GM23338 (cell line): ENCODE data around the gene GH1. TPM values are rescaled to one million over a fixed set of nuclear protein-coding genes. Genes with fewer than 3 reads are reported as not detected.

ENCODE experiments used
- ATAC-seq: fragments of 200-7000 bp; cut with Tn5 transposase; 3 replicates; pipeline ENCODE4 v1.9.1; 2020
- DNase-seq: peaks from one replicate; pipeline ENCODE4 v3.0.0-alpha.2; 2015; ENCODE audit warnings: low spot score
- H2AFZ ChIP-seq: fragments of 200-600 bp; sonication (generic); 2 replicates; pipeline ENCODE4 v1.8.0; 2016; ENCODE audit warnings: antibody characterized with exemption, mild to moderate bottlenecking, moderate library complexity
- H3F3A ChIP-seq: fragments of 200-600 bp; sonication (generic); replicated peaks from 2 replicates; pipeline ENCODE4 v1.8.0; 2017; ENCODE audit warnings: antibody characterized with exemption, mixed run types, low read depth
- H3K27ac ChIP-seq: fragments of 200-600 bp; sonication (generic); 2 replicates; pipeline ENCODE4 v1.6.1; 2016; ENCODE audit warnings: low read depth
- H3K27me3 ChIP-seq: fragments of 200-600 bp; sonication (generic); 2 replicates; pipeline ENCODE4 v1.8.0; 2016; ENCODE audit warnings: mild to moderate bottlenecking, mixed run types, moderate library complexity; ENCODE audit not compliant: insufficient read depth
- H3K36me3 ChIP-seq: fragments of 200-600 bp; sonication (generic); 2 replicates; pipeline ENCODE4 v1.8.0; 2016; ENCODE audit warnings: mild to moderate bottlenecking; ENCODE audit not compliant: insufficient read depth
- H3K4me1 ChIP-seq: fragments of 200-600 bp; sonication (generic); 2 replicates; pipeline ENCODE4 v1.8.0; 2016; ENCODE audit warnings: mild to moderate bottlenecking, moderate library complexity; ENCODE audit not compliant: insufficient read depth
- H3K4me2 ChIP-seq: fragments of 200-600 bp; sonication (generic); 2 replicates; pipeline ENCODE4 v1.7.1; 2017; ENCODE audit warnings: mixed run types
- H3K4me3 ChIP-seq: fragments of 200-600 bp; sonication (generic); 2 replicates; pipeline ENCODE4 v1.6.1; 2016; ENCODE audit warnings: mixed run types
- H3K79me2 ChIP-seq: fragments of 200-600 bp; sonication (generic); replicated peaks from 2 replicates; pipeline ENCODE4 v1.8.0; 2017; ENCODE audit warnings: mild to moderate bottlenecking; ENCODE audit not compliant: insufficient read depth
- H3K9me2 ChIP-seq: fragments of 200-600 bp; sonication (generic); 2 replicates; pipeline ENCODE4 v1.8.0; 2017; ENCODE audit not compliant: insufficient read depth
- H4K20me1 ChIP-seq: fragments of 200-600 bp; sonication (generic); replicated peaks from 2 replicates; pipeline ENCODE4 v1.8.0; 2017; ENCODE audit warnings: mild to moderate bottlenecking; ENCODE audit not compliant: insufficient read depth
- H3K27ac Mint-ChIP-seq: 2 replicates; pipeline ENCODE4 v1.8.0; 2020; ENCODE audit warnings: inconsistent platforms, mild to moderate bottlenecking, moderate library complexity, mixed read lengths
- H3K27me3 Mint-ChIP-seq: 3 replicates; pipeline ENCODE4 v1.8.0; 2022; ENCODE audit warnings: low read depth, mild to moderate bottlenecking, moderate library complexity, mixed read lengths, inconsistent platforms; ENCODE audit not compliant: insufficient read depth, poor library complexity
- H3K36me3 Mint-ChIP-seq: 3 replicates; pipeline ENCODE4 v1.8.0; 2021; ENCODE audit warnings: low read depth, mild to moderate bottlenecking, inconsistent platforms, moderate library complexity, mixed read lengths
- H3K4me1 Mint-ChIP-seq: 3 replicates; pipeline ENCODE4 v1.8.0; 2020; ENCODE audit warnings: mild to moderate bottlenecking, inconsistent platforms, mixed read lengths
- H3K4me3 Mint-ChIP-seq: 3 replicates; pipeline ENCODE4 v1.8.0; 2021; ENCODE audit warnings: moderate library complexity, mild to moderate bottlenecking, inconsistent platforms, mixed read lengths
- H3K9me3 Mint-ChIP-seq: 3 replicates; pipeline ENCODE4 v1.8.0; 2020; ENCODE audit warnings: moderate library complexity, mild to moderate bottlenecking, inconsistent platforms, mixed read lengths
- CREB1 ChIP-seq: fragments of 250-450 bp; sonication (Bioruptor Pico); IDR thresholded peaks from 2 replicates; pipeline ENCODE4 v1.5.0; 2020; ENCODE audit warnings: low read depth, mild to moderate bottlenecking, moderate library complexity
- EZH2 ChIP-seq: fragments of 200-600 bp; sonication (generic); IDR thresholded peaks from one replicate; pipeline ENCODE4 v1.8.0; 2017; ENCODE audit warnings: antibody characterized with exemption, mild to moderate bottlenecking, low read depth; ENCODE audit not compliant: unreplicated experiment
- EZH2phosphoT487 ChIP-seq: fragments of 200-600 bp; sonication (generic); IDR thresholded peaks from one replicate; pipeline ENCODE4 v1.8.1; 2018; ENCODE audit warnings: antibody characterized with exemption; ENCODE audit not compliant: unreplicated experiment
- POLR2AphosphoS5 ChIP-seq: IDR thresholded peaks from 2 replicates; pipeline ENCODE4 v1.6.1; 2016; ENCODE audit warnings: antibody characterized with exemption, low read depth
- ZNF114 ChIP-seq: fragments of 250-450 bp; sonication (Bioruptor Pico); IDR thresholded peaks from 2 replicates; pipeline ENCODE4 v1.5.0; 2020; ENCODE audit warnings: mild to moderate bottlenecking, moderate library complexity
- ZNF331 ChIP-seq: fragments of 250-450 bp; sonication (Bioruptor Pico); IDR thresholded peaks from 2 replicates; pipeline ENCODE4 v1.5.0; 2020; ENCODE audit warnings: low read depth, mild to moderate bottlenecking, moderate library complexity
- polyA plus RNA-seq: library from polyadenylated mRNA; unstranded; fragments of >200 nt; fragmentation: Nextera tagmentation; extraction: Ambion mirVana; gene quantifications from 2 replicates; pipeline ENCODE4 v1.2.1, GENCODE V29; 2016
- total RNA-seq: library from RNA; depleted of rRNA; stranded (reverse); fragments of >200 nt; shearing (Covaris generic); gene quantifications from 2 replicates; pipeline ENCODE4 v1.2.3, GENCODE V29; 2014
- TF ChIP-seq, protein P1 (sequence below): IDR thresholded peaks from one replicate; pipeline ENCODE4 v1.6.1; 2018; ENCODE audit warnings: antibody characterized with exemption; ENCODE audit not compliant: unreplicated experiment
- TF ChIP-seq, protein P2 (sequence below): IDR thresholded peaks from 2 replicates; pipeline ENCODE4 v1.6.1; 2016; ENCODE audit warnings: antibody characterized with exemption
- TF ChIP-seq, protein P3 (sequence below): fragments of 250-450 bp; sonication (Bioruptor Pico); IDR thresholded peaks from 2 replicates; pipeline ENCODE4 v1.5.0; 2020; ENCODE audit warnings: mild to moderate bottlenecking, moderate library complexity

Gene GH1
- total and polyA plus RNA-seq, 2 experiments from 2014 or later = 0.57 TPM; not detected in 1

DNA sequence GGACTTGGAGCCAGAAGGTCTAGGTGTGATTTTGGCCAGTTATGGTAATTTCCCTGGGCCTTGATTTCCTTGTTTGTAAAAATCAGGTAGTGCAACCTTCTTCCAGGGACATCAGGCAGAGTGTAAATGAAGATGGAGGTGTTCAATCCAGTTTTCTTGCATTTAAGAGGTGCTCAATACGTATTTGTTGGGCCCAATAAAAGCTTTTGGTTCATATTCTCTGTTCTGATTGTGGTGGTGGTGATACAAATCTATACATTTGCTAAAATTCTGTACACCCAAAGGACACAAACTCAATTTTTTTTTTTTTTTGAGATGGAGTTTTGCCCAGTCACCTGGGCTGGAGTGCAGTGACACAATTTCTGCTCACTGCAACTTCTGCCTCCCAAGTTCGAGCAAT, 7.5 kb upstream of the GH1 start:
- ATAC-seq = no peak
- H3K36me3 ChIP-seq = no peaks in the 10 kb centered on the region
- peaks cover 9% of the 10 kb centered on the region for H3K27me3 Mint-ChIP-seq
- H3K9me3 Mint-ChIP-seq = no peaks in the 10 kb centered on the region
- DNase-seq = no peak
- H3K4me2 ChIP-seq = no peak overlapping the region
- H3K4me3 Mint-ChIP-seq = no peak overlapping the region
- no peak overlapping the region for H2AFZ ChIP-seq
- no peaks in the 10 kb centered on the region for H3K9me2 ChIP-seq
- no peaks in the 10 kb centered on the region for H3K27me3 ChIP-seq
- H3F3A ChIP-seq = no peaks in the 10 kb centered on the region
- no peaks in the 10 kb centered on the region for H3K79me2 ChIP-seq
- TF ChIP-seq, protein P1, sequence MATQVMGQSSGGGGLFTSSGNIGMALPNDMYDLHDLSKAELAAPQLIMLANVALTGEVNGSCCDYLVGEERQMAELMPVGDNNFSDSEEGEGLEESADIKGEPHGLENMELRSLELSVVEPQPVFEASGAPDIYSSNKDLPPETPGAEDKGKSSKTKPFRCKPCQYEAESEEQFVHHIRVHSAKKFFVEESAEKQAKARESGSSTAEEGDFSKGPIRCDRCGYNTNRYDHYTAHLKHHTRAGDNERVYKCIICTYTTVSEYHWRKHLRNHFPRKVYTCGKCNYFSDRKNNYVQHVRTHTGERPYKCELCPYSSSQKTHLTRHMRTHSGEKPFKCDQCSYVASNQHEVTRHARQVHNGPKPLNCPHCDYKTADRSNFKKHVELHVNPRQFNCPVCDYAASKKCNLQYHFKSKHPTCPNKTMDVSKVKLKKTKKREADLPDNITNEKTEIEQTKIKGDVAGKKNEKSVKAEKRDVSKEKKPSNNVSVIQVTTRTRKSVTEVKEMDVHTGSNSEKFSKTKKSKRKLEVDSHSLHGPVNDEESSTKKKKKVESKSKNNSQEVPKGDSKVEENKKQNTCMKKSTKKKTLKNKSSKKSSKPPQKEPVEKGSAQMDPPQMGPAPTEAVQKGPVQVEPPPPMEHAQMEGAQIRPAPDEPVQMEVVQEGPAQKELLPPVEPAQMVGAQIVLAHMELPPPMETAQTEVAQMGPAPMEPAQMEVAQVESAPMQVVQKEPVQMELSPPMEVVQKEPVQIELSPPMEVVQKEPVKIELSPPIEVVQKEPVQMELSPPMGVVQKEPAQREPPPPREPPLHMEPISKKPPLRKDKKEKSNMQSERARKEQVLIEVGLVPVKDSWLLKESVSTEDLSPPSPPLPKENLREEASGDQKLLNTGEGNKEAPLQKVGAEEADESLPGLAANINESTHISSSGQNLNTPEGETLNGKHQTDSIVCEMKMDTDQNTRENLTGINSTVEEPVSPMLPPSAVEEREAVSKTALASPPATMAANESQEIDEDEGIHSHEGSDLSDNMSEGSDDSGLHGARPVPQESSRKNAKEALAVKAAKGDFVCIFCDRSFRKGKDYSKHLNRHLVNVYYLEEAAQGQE = no peak
- TF ChIP-seq POLR2AphosphoS5 (no peak), ZNF114 (CRISPR knock-in tag) (no peak), CREB1 (CRISPR knock-in tag) (no peak)
- TF ChIP-seq, protein P2, sequence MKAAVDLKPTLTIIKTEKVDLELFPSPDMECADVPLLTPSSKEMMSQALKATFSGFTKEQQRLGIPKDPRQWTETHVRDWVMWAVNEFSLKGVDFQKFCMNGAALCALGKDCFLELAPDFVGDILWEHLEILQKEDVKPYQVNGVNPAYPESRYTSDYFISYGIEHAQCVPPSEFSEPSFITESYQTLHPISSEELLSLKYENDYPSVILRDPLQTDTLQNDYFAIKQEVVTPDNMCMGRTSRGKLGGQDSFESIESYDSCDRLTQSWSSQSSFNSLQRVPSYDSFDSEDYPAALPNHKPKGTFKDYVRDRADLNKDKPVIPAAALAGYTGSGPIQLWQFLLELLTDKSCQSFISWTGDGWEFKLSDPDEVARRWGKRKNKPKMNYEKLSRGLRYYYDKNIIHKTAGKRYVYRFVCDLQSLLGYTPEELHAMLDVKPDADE = no peak
- H4K20me1 ChIP-seq = no peaks in the 10 kb centered on the region
- 0 out of 2 replicates have a peak, but pooled peaks cover 5% of the 10 kb centered on the region for H3K4me1 ChIP-seq
- H3K36me3 Mint-ChIP-seq = no peaks in the 10 kb centered on the region
- H3K27ac ChIP-seq = no peak overlapping the region
- no peak overlapping the region for H3K27ac Mint-ChIP-seq
- H3K4me3 ChIP-seq = no peak overlapping the region
- H3K4me1 Mint-ChIP-seq = peaks cover 6% of the 10 kb centered on the region

DNA sequence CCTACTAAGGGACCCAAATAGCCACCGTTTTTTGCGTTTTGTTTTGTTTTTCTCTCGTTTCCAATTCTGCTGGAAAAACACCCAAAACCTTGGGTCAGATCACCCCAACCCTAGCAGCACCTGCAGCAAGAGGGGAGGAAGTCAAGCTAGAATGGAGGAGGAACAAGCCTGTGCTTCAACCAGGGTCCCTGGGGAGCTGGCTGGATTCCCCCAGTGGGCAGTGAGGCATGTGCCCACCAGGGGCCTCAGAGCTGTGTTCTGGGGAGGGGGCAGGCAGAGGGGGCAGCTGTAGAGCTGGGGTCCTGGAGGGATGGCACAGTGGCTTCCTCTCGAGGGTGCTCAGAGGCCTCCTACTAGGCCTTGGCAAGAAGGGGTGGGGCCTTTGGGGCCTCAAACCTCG, 7.0 kb upstream of the GH1 start:
- DNase-seq (no peak), ATAC-seq (no peak)
- no peaks in the 10 kb centered on the region for H3F3A ChIP-seq
- no peaks in the 10 kb centered on the region for H3K36me3 ChIP-seq
- no peak overlapping the region for H3K4me2 ChIP-seq
- H3K9me2 ChIP-seq = no peaks in the 10 kb centered on the region
- H4K20me1 ChIP-seq = no peaks in the 10 kb centered on the region
- H3K4me3 ChIP-seq = no peak overlapping the region
- H3K4me1 Mint-ChIP-seq = peaks cover 1% of the 10 kb centered on the region
- H3K4me3 Mint-ChIP-seq = no peak overlapping the region
- H3K79me2 ChIP-seq = no peaks in the 10 kb centered on the region
- no peak overlapping the region for H3K27ac ChIP-seq
- H3K4me1 ChIP-seq = 0 out of 2 replicates have a peak, but pooled peaks cover under 1% of the 10 kb centered on the region
- H3K27me3 ChIP-seq = no peaks in the 10 kb centered on the region
- no peak overlapping the region for H3K27ac Mint-ChIP-seq
- no peak overlapping the region for H2AFZ ChIP-seq
- H3K9me3 Mint-ChIP-seq = no peaks in the 10 kb centered on the region
- H3K27me3 Mint-ChIP-seq = peaks cover 7% of the 10 kb centered on the region
- no peaks in the 10 kb centered on the region for H3K36me3 Mint-ChIP-seq
- TF ChIP-seq EZH2 (no peak), ZNF114 (CRISPR knock-in tag) (no peak), ZNF331 (no peak), CREB1 (CRISPR knock-in tag) (no peak), POLR2AphosphoS5 (no peak), EZH2phosphoT487 (no peak)
- TF ChIP-seq, protein P3, sequence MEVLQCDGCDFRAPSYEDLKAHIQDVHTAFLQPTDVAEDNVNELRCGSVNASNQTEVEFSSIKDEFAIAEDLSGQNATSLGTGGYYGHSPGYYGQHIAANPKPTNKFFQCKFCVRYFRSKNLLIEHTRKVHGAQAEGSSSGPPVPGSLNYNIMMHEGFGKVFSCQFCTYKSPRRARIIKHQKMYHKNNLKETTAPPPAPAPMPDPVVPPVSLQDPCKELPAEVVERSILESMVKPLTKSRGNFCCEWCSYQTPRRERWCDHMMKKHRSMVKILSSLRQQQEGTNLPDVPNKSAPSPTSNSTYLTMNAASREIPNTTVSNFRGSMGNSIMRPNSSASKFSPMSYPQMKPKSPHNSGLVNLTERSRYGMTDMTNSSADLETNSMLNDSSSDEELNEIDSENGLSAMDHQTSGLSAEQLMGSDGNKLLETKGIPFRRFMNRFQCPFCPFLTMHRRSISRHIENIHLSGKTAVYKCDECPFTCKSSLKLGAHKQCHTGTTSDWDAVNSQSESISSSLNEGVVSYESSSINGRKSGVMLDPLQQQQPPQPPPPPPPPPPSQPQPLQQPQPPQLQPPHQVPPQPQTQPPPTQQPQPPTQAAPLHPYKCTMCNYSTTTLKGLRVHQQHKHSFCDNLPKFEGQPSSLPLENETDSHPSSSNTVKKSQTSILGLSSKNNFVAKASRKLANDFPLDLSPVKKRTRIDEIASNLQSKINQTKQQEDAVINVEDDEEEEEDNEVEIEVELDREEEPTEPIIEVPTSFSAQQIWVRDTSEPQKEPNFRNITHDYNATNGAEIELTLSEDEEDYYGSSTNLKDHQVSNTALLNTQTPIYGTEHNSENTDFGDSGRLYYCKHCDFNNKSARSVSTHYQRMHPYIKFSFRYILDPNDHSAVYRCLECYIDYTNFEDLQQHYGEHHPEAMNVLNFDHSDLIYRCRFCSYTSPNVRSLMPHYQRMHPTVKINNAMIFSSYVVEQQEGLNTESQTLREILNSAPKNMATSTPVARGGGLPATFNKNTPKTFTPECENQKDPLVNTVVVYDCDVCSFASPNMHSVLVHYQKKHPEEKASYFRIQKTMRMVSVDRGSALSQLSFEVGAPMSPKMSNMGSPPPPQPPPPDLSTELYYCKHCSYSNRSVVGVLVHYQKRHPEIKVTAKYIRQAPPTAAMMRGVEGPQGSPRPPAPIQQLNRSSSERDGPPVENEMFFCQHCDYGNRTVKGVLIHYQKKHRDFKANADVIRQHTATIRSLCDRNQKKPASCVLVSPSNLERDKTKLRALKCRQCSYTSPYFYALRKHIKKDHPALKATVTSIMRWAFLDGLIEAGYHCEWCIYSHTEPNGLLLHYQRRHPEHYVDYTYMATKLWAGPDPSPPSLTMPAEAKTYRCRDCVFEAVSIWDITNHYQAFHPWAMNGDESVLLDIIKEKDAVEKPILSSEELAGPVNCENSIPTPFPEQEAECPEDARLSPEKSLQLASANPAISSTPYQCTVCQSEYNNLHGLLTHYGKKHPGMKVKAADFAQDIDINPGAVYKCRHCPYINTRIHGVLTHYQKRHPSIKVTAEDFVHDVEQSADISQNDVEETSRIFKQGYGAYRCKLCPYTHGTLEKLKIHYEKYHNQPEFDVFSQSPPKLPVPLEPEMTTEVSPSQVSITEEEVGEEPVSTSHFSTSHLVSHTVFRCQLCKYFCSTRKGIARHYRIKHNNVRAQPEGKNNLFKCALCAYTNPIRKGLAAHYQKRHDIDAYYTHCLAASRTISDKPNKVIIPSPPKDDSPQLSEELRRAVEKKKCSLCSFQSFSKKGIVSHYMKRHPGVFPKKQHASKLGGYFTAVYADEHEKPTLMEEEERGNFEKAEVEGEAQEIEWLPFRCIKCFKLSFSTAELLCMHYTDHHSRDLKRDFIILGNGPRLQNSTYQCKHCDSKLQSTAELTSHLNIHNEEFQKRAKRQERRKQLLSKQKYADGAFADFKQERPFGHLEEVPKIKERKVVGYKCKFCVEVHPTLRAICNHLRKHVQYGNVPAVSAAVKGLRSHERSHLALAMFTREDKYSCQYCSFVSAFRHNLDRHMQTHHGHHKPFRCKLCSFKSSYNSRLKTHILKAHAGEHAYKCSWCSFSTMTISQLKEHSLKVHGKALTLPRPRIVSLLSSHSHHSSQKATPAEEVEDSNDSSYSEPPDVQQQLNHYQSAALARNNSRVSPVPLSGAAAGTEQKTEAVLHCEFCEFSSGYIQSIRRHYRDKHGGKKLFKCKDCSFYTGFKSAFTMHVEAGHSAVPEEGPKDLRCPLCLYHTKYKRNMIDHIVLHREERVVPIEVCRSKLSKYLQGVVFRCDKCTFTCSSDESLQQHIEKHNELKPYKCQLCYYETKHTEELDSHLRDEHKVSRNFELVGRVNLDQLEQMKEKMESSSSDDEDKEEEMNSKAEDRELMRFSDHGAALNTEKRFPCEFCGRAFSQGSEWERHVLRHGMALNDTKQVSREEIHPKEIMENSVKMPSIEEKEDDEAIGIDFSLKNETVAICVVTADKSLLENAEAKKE (CRISPR knock-in tag) = no peak
